Keratinocyte (primary cell): ENCODE measurements around the gene WDR41. TPM values are rescaled to one million over a fixed set of nuclear protein-coding genes. Genes with fewer than 3 reads are reported as not detected.

ENCODE experiments used
- DNase-seq: peaks from one replicate; pipeline ENCODE4 v3.0.0-alpha.2; 2011; ENCODE audit warnings: low read depth, missing footprints, low spot score
- FAIRE-seq: peaks from 2 replicates; lab custom pipeline; 2011; peaks lifted over from hg19 to GRCh38; lab: Jason Lieb, UNC
- H2AFZ ChIP-seq: 2 replicates; pipeline ENCODE4 v1.6.0; 2012; ENCODE audit warnings: low read length, control low read depth, inconsistent platforms; ENCODE audit not compliant: control insufficient read depth
- H3K27ac ChIP-seq: 2 replicates; pipeline ENCODE4 v1.5.1; 2011; ENCODE audit warnings: low read length; ENCODE audit not compliant: control insufficient read depth, insufficient read depth
- H3K27me3 ChIP-seq: 3 replicates; pipeline ENCODE4 v1.6.0; 2011; ENCODE audit warnings: low read length; ENCODE audit not compliant: control insufficient read depth, insufficient read depth; ENCODE audit errors: extremely low read depth
- H3K36me3 ChIP-seq, 2 experiments: 2 replicates in 1 of 2; 3 replicates in 1 of 2; pipeline ENCODE4 v1.5.1; 2011; ENCODE audit warnings: low read length in 2 of 2, mild to moderate bottlenecking in 1 of 2; ENCODE audit not compliant: control insufficient read depth in 2 of 2, insufficient read depth in 2 of 2; ENCODE audit errors: extremely low read depth in 1 of 2
- H3K4me1 ChIP-seq: 3 replicates; pipeline ENCODE4 v1.5.1; 2011; ENCODE audit warnings: low read length; ENCODE audit not compliant: control insufficient read depth, insufficient read depth; ENCODE audit errors: extremely low read depth
- H3K4me2 ChIP-seq: 3 replicates; pipeline ENCODE4 v1.6.0; 2011; ENCODE audit warnings: low read depth, low read length; ENCODE audit not compliant: control insufficient read depth, insufficient read depth; ENCODE audit errors: extremely low read depth
- H3K4me3 ChIP-seq, 3 experiments: fragments of 200-600 bp in 1 of 3; sonication (generic) in 1 of 3; 2 replicates in 2 of 3; 3 replicates in 1 of 3; pipeline ENCODE4 v1.5.1; 2011 to 2016; ENCODE audit warnings: low read length in 3 of 3, mild to moderate bottlenecking in 3 of 3, control low read depth in 2 of 3, inconsistent platforms in 1 of 3, low read depth in 1 of 3, mixed read lengths in 1 of 3, mixed run types in 1 of 3, moderate library complexity in 1 of 3; ENCODE audit not compliant: control insufficient read depth in 2 of 3, insufficient read depth in 2 of 3; ENCODE audit errors: extremely low read depth in 1 of 3
- H3K79me2 ChIP-seq: 2 replicates; pipeline ENCODE4 v1.6.0; 2012; ENCODE audit warnings: low read length; ENCODE audit not compliant: control insufficient read depth, insufficient read depth
- H3K9ac ChIP-seq: 3 replicates; pipeline ENCODE4 v1.6.0; 2011; ENCODE audit warnings: low read length; ENCODE audit not compliant: control insufficient read depth, insufficient read depth; ENCODE audit errors: extremely low read depth
- H3K9me1 ChIP-seq: 3 replicates; pipeline ENCODE4 v1.6.0; 2011; ENCODE audit warnings: low read length; ENCODE audit not compliant: control insufficient read depth, insufficient read depth; ENCODE audit errors: extremely low read depth
- H3K9me3 ChIP-seq: 2 replicates; pipeline ENCODE4 v1.5.1; 2012; ENCODE audit warnings: low read depth, low read length; ENCODE audit not compliant: control insufficient read depth
- H4K20me1 ChIP-seq: 3 replicates; pipeline ENCODE4 v1.6.0; 2011; ENCODE audit warnings: low read length; ENCODE audit not compliant: control insufficient read depth, insufficient read depth; ENCODE audit errors: extremely low read depth
- EZH2 ChIP-seq: IDR thresholded peaks from one replicate; pipeline ENCODE4 v1.6.1; 2012; ENCODE audit warnings: inconsistent platforms, mild to moderate bottlenecking, low read length, moderate library complexity
- dilution Hi-C: fragments of 300-500 bp; cut with MboI; formaldehyde crosslinking; loops from one replicate; pipeline ENCODE4 v1.7.0; 2020; ENCODE audit warnings: low sequenced_read_pairs; ENCODE audit not compliant: extremely low pct_ligation_motif_present
- polyA plus RNA-seq, 5 experiments: library from polyadenylated mRNA; depleted of rRNA in 3 of 5; stranded (reverse) in 3 of 5; stranded (forward) in 1 of 5; unstranded in 1 of 5; fragments of >200 nt; gene quantifications; 1 replicate in 1 of 5; 2 replicates in 3 of 5; 3 replicates in 1 of 5; pipeline versions ENCODE4 v1.2.1 to v1.2.3, GENCODE V29; 2011 to 2012; ENCODE audit warnings: missing spikeins in 2 of 5, low read depth in 1 of 5, low replicate concordance in 1 of 5
- TF ChIP-seq, protein P1 (sequence below), 3 experiments: IDR thresholded peaks in 1 of 3; conservative IDR thresholded peaks in 1 of 3; optimal IDR thresholded peaks in 1 of 3; 2 replicates in 2 of 3; 3 replicates in 1 of 3; pipeline versions ENCODE3 to v1.5.1; 2011; ENCODE audit warnings: low read length in 3 of 3, mild to moderate bottlenecking in 3 of 3, moderate library complexity in 2 of 3, control low read depth in 1 of 3, inconsistent platforms in 1 of 3; ENCODE audit not compliant: insufficient read depth in 2 of 3; ENCODE audit errors: extremely low read depth in 1 of 3

The WDR41 gene
- polyA plus RNA-seq, 1 donor (not counting 4 experiments of a cell fraction or from before 2014, with no cell fraction given) = 60.7 TPM

GRCh38 chr5:77425998-77426659 is 66.0 kb downstream of the WDR41 start:
- Histone ChIP-seq H3K4me1 (no peaks in the 10 kb centered on the region), H4K20me1 (no peaks in the 10 kb centered on the region), H3K36me3 (peaks cover 7 to 8% of the 10 kb centered on the region in 2 experiments), H3K4me3 (no peak overlapping the region), H3K79me2 (no peaks in the 10 kb centered on the region), H3K4me2 (no peak overlapping the region), H3K9me1 (no peaks in the 10 kb centered on the region), H2AFZ (no peak overlapping the region), H3K9ac (no peak overlapping the region), H3K27ac (no peak overlapping the region), H3K9me3 (no peaks in the 10 kb centered on the region), H3K27me3 (no peaks in the 10 kb centered on the region)
- TF ChIP-seq, protein P1, sequence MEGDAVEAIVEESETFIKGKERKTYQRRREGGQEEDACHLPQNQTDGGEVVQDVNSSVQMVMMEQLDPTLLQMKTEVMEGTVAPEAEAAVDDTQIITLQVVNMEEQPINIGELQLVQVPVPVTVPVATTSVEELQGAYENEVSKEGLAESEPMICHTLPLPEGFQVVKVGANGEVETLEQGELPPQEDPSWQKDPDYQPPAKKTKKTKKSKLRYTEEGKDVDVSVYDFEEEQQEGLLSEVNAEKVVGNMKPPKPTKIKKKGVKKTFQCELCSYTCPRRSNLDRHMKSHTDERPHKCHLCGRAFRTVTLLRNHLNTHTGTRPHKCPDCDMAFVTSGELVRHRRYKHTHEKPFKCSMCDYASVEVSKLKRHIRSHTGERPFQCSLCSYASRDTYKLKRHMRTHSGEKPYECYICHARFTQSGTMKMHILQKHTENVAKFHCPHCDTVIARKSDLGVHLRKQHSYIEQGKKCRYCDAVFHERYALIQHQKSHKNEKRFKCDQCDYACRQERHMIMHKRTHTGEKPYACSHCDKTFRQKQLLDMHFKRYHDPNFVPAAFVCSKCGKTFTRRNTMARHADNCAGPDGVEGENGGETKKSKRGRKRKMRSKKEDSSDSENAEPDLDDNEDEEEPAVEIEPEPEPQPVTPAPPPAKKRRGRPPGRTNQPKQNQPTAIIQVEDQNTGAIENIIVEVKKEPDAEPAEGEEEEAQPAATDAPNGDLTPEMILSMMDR (optimal IDR thresholded peaks at IDR 0.05 in 1 of 3, IDR thresholded peaks at IDR 0.05 in 1 of 3, conservative IDR thresholded peaks at IDR 0.05 in 1 of 3; ENCODE audit: extremely low read depth in 1 of 3, insufficient read depth in 2 of 3, low read length in 3 of 3) = no peak
- no peak for TF ChIP-seq EZH2
- no peak for FAIRE-seq
- dilution Hi-C loops = no loop called here
- no peak for DNase-seq

GRCh38 chr5:77425420-77425819 is 66.7 kb downstream of the WDR41 start:
- Histone ChIP-seq H3K4me1 (no peaks in the 10 kb centered on the region), H3K4me3 (no peak overlapping the region), H3K9me1 (no peaks in the 10 kb centered on the region), H3K9me3 (no peaks in the 10 kb centered on the region), H3K36me3 (peaks cover 7 to 8% of the 10 kb centered on the region in 2 experiments), H3K27me3 (no peaks in the 10 kb centered on the region), H3K4me2 (no peak overlapping the region), H3K27ac (no peak overlapping the region), H3K79me2 (no peaks in the 10 kb centered on the region), H2AFZ (no peak overlapping the region), H3K9ac (no peak overlapping the region), H4K20me1 (no peaks in the 10 kb centered on the region)
- TF ChIP-seq, protein P1 (optimal IDR thresholded peaks at IDR 0.05 in 1 of 3, IDR thresholded peaks at IDR 0.05 in 1 of 3, conservative IDR thresholded peaks at IDR 0.05 in 1 of 3; ENCODE audit: extremely low read depth in 1 of 3, insufficient read depth in 2 of 3, low read length in 3 of 3) = no peak
- TF ChIP-seq EZH2 = no peak
- dilution Hi-C loops = no loop called here
- FAIRE-seq (no peak), DNase-seq (no peak)
